HAP-1 (cell line): ENCODE results near the gene FBP1.

ENCODE experiments used
- DNase-seq, 2 experiments: peaks; one replicate each; pipeline ENCODE4 v3.0.0-alpha.2; 2016 to 2020; ENCODE audit warnings: low spot score in 2 of 2
- H3K27me3 ChIP-seq: fragments of 250-450 bp; sonication (Bioruptor Pico); 2 replicates; pipeline ENCODE4 v1.5.1; 2020; ENCODE audit warnings: low read depth, mild to moderate bottlenecking, moderate library complexity
- H3K36me3 ChIP-seq: fragments of 250-450 bp; sonication (Bioruptor Pico); replicated peaks from 2 replicates; pipeline ENCODE4 v1.5.1; 2020; ENCODE audit warnings: mild to moderate bottlenecking
- H3K4me1 ChIP-seq: fragments of 250-450 bp; sonication (Bioruptor Pico); 2 replicates; pipeline ENCODE4 v1.5.1; 2020; ENCODE audit warnings: mild to moderate bottlenecking
- H3K4me3 ChIP-seq: fragments of 250-450 bp; sonication (Bioruptor Pico); 2 replicates; pipeline ENCODE4 v1.5.1; 2020; ENCODE audit warnings: mild to moderate bottlenecking, moderate library complexity
- H3K9me3 ChIP-seq: fragments of 250-450 bp; sonication (Bioruptor Pico); 2 replicates; pipeline ENCODE4 v1.5.1; 2020; ENCODE audit warnings: mild to moderate bottlenecking, moderate library complexity
- in situ Hi-C: fragments of 300-500 bp; cut with MboI; formaldehyde crosslinking; loops from 3 replicates; pipeline ENCODE4 v1.14.3; 2020; ENCODE audit warnings: low sequenced_read_pairs, inconsistent platforms, mixed read lengths

Gene FBP1

DNA sequence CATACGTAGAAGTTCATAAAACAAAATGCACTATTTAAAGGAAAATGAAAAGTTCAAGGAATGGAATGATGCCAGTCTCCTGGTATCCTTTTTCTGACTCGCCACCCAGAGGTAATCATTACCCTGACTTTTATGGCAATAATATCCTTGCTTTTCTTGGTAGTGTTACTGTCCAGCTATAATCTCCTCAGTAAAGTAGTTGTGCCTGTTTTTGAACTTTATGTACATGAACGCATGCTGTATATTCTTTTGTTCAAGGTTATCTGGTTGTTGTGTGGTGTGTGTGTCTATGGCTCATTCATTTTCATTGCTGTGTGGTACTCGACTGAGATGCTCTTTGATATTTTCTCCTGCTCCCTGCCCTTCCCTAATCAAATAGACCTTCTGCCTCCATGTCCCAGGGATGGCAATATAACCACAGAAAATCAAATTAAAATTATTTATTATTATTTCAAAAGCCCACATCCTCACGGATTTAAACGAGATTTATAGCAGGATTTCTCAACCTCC, 29.2 kb upstream of the FBP1 start:
- no peak overlapping the region for H3K4me3 ChIP-seq
- in situ Hi-C loops, result no loop called here

DNA sequence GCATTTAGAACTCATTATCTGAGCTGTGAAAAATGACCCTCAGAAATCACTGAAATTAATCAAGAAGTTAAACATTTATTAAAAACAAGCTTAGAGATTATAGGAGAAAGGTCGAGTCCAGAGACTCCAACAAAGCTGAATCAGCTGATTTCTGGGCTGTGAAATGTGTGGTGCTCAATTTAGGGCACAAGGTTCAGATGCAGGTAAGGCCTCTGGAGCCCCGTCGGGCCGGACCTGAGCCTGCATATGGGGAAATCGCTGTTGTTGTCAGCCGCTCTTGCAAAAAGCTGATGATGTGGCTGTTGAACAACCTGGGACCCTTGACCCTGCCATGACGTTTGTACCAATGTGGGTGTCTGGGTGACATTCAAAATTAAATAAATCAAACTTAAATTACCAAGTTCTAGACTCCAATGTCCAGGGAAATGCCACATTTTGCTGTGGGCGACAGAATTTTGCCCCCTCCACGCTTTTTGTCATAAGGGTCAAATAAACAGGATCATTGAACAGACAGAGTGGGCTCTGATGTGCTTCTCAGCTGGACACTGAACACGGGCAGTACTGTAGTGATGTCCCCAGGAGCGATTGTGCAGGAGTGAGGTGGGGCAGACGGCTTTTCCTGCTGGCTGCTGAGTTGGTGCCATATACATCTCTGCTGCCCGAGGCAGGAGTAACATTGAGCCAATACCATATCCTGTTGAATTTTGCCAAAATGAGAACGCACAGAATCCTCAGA, 27.2 kb upstream of the FBP1 start:
- DNase-seq, result no peak
- H3K27me3 ChIP-seq, result no peaks in the 10 kb centered on the region
- no peak overlapping the region for H3K4me3 ChIP-seq
- in situ Hi-C loops, result no loop called here
- H3K9me3 ChIP-seq, result 0 out of 2 replicates have a peak, but pooled peaks cover 3% of the 10 kb centered on the region
- H3K4me1 ChIP-seq, result peaks cover 4% of the 10 kb centered on the region
- no peaks in the 10 kb centered on the region for H3K36me3 ChIP-seq

More for the DNA sequence above, 29.2 kb upstream of the FBP1 start:
- Histone ChIP-seq H3K27me3 (no peaks in the 10 kb centered on the region), H3K4me1 (peaks cover 4% of the 10 kb centered on the region), H3K9me3 (0 out of 2 replicates have a peak, but pooled peaks cover 3% of the 10 kb centered on the region), H3K36me3 (no peaks in the 10 kb centered on the region)
- no peak for DNase-seq

DNA sequence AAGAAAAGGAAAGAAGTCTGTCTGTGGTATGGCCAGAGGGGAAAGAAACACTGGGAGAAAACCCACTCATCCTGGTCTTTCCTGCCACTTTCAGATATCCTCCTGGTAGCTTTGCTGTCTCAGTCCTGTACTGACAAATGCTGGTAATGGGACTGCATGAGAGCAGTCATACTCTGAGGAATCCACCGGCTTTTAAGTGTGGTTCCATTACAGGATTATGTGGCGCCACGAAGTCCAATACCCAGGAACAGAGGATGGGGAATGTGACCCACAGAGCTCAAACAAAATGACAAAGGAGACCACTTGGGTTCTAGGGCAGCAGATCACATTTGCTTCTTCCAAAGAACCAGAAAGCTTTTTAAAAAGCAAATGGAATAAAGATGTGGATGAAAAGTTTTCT, 26.3 kb upstream of the FBP1 start:
- in situ Hi-C loops, result no loop called here
- peaks cover 4% of the 10 kb centered on the region for H3K4me1 ChIP-seq
- H3K4me3 ChIP-seq, result no peak overlapping the region
- no peak for DNase-seq
- H3K36me3 ChIP-seq, result no peaks in the 10 kb centered on the region
- no peaks in the 10 kb centered on the region for H3K27me3 ChIP-seq
- H3K9me3 ChIP-seq, result no peaks in the 10 kb centered on the region

DNA sequence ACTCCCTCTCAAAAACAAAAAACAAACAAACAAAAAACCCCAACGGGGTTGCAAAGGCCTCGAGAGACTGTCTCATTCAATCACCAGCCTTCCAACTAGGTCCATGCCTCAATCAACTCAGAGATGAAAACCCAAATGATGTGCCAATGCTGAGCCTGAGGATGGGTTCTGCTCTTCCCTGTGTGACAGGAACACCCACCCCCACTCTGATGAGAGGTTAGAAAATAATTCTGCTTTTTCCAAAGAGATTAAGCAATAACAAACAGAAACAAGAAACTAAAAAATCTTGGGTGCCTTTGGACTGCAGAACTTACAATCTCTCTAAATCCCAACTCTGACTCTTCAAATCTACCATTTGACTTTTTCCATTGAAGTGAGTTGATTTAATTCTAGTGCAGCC, 25.5 kb upstream of the FBP1 start:
- DNase-seq, result no peak
- in situ Hi-C loops, result no loop called here
- H3K27me3 ChIP-seq, result no peaks in the 10 kb centered on the region
- H3K4me1 ChIP-seq, result peaks cover 4% of the 10 kb centered on the region
- no peaks in the 10 kb centered on the region for H3K36me3 ChIP-seq
- no peaks in the 10 kb centered on the region for H3K9me3 ChIP-seq
- H3K4me3 ChIP-seq, result no peak overlapping the region

DNA sequence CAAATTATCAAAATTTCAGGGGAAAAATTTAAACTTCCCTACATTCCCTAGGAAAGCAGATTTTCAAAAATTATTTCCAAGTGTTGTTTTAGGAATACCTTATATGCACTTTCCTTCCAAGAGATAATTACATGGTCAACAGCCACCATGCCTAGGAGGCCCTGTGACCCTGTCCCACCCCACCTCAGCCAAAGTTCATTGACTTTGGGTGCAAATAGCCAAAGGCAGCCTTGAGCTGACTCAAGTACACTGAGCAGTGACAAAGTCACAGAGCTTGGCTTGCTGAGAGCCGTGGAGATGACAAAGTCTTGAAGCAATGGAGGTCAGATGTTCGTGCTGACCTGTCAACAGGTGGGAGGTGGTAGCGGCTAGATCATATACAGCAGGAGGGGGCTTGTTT, 24.3 kb upstream of the FBP1 start:
- in situ Hi-C loops, result no loop called here
- H3K4me3 ChIP-seq, result no peak overlapping the region

DNA sequence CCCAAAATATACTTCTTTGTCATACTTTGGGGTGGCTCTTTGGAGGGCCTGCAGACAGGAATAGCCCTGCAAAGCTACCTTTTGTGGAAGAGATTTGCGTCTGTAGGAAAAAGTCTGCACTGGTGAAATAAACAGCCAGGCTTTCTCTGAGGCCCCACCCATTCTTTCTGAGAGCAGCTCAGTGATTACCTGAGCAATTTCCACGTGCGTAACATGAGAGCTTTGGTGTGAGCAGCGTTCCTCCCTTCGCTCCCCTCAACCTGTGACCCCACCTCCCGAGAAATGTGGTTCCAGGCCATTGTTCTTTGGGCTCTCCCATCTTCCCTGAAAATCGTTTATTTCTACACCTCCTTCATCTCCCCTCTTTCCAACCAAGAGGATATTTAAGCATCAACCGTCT, 23.8 kb upstream of the FBP1 start:
- H3K4me1 ChIP-seq, result peaks cover 4% of the 10 kb centered on the region
- H3K27me3 ChIP-seq, result no peaks in the 10 kb centered on the region
- in situ Hi-C loops, result no loop called here
- no peaks in the 10 kb centered on the region for H3K9me3 ChIP-seq
- H3K36me3 ChIP-seq, result no peaks in the 10 kb centered on the region
- no peak for DNase-seq
- H3K4me3 ChIP-seq, result no peak overlapping the region

More for the DNA sequence above, 24.3 kb upstream of the FBP1 start:
- no peak for DNase-seq
- no peaks in the 10 kb centered on the region for H3K9me3 ChIP-seq
- no peaks in the 10 kb centered on the region for H3K36me3 ChIP-seq
- peaks cover 4% of the 10 kb centered on the region for H3K4me1 ChIP-seq
- no peaks in the 10 kb centered on the region for H3K27me3 ChIP-seq

DNA sequence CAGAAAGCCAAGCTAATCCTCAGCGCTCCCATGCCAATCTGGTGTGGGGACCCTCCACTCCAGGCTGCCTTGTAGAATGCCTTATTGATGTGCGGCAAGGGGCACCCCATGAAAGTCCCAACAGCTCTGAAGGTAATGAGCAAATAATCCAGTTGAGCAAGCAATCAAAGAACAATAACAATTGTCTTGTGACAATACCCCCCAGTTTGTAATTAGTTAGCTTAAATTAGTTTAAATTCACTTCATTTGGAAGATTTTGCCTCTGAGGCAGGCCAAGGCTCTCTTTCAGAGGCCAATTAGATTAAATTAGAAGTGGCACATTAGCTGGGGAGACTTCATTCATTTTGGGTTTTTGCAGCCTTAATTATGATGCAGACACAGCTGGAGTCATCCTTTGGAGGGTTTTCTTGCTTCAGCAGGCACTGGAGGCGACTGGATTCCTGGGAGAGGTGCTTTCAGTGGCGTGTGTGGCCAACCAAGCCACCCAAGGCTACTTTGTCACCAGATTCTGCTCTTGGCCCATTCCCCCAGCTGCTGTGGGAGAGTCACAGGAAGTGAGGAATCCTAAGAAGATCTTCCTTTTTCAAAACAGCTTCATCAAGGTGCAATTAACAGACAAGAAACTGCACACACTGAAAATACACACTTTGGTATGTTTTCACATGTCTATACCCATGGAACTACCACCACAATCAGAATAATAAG, 17.9 kb upstream of the FBP1 start:
- Histone ChIP-seq H3K27me3 (no peaks in the 10 kb centered on the region), H3K36me3 (no peaks in the 10 kb centered on the region), H3K4me3 (no peak overlapping the region), H3K4me1 (no peaks in the 10 kb centered on the region; the same call in 1 of the 2 replicates), H3K9me3 (no peaks in the 10 kb centered on the region)
- no peak for DNase-seq
- in situ Hi-C loops, result no loop called here

DNA sequence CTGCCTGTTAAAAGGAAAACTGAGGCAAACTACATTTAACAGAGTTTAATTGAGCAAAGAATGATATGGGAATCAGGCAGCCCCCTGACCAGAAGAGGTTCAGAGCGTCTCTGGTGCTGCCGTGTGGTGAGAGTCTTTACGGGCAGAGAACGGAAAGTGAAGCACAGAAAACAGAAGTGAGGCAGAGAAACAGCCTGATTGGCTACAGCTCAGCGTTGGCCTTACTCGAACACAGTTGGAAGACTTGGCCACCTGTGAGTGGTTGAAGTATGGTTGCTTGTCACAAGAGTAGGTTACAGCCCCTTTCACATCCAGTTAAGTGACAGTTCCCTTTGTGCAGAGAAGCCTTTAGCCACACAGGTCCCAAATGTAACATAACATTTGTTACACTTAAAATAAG, 16.9 kb upstream of the FBP1 start:
- Histone ChIP-seq H3K4me1 (no peaks in the 10 kb centered on the region; the same call in 1 of the 2 replicates), H3K36me3 (no peaks in the 10 kb centered on the region), H3K9me3 (no peaks in the 10 kb centered on the region), H3K4me3 (no peak overlapping the region), H3K27me3 (no peaks in the 10 kb centered on the region)
- no peak for DNase-seq
- in situ Hi-C loops, result no loop called here

- no peaks in the 10 kb centered on the region for H3K36me3 ChIP-seq
- in situ Hi-C loops, result no loop called here
- no peaks in the 10 kb centered on the region for H3K27me3 ChIP-seq
- no peak for DNase-seq
- H3K9me3 ChIP-seq, result no peaks in the 10 kb centered on the region
- no peak overlapping the region for H3K4me3 ChIP-seq
- H3K4me1 ChIP-seq, result no peaks in the 10 kb centered on the region; the same call in 1 of the 2 replicates
These were observed 16.4 kb upstream of the FBP1 start for GRCh38 chr9:94655739-94656138.

DNA sequence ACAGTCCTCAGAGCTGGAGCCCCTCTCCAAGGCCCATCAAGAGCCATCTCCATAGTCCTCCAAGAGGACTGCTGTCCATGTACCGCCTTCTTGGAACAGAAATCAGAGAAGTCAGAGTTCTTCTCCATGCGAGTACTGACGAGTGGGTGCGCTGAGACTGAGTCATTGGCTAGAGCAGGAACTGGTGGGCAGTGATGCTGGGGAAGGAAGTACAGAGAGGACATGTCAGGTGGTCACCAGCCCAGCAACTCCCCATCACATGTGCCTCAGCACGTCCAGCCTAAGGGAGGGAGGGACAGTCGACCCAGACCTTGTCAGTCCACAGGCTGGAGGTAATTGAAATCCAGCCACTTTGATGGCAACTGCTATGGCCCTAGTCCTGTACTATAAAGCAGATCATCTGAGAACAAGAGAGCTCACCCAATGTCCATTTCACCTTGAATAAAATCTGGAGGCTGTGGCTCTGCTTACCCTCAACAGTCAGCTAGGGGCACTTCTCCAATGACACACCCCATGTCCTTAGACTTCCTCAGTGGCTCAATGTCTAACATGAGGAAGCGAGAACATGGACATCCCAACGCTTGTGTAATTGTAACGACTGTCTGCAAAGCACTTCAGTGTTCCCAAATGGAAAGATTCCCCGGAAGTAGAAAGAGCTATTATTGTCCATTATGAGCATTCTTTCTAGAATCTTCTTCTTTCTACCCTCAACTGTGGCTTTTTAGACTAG, 15.0 kb upstream of the FBP1 start:
- DNase-seq, result no peak
- H3K4me1 ChIP-seq, result no peaks in the 10 kb centered on the region; the same call in 1 of the 2 replicates
- H3K4me3 ChIP-seq, result no peak overlapping the region
- H3K36me3 ChIP-seq, result no peaks in the 10 kb centered on the region
- in situ Hi-C loops, result no loop called here
- H3K27me3 ChIP-seq, result no peaks in the 10 kb centered on the region
- no peaks in the 10 kb centered on the region for H3K9me3 ChIP-seq

- in situ Hi-C loops, result no loop called here
- no peaks in the 10 kb centered on the region; the same call in 1 of the 2 replicates for H3K4me1 ChIP-seq
- DNase-seq, result no peak
- H3K4me3 ChIP-seq, result no peak overlapping the region
- H3K9me3 ChIP-seq, result no peaks in the 10 kb centered on the region
- no peaks in the 10 kb centered on the region for H3K36me3 ChIP-seq
- H3K27me3 ChIP-seq, result no peaks in the 10 kb centered on the region
These were observed 11.6 kb upstream of the FBP1 start for GRCh38 chr9:94650949-94651348.

DNA sequence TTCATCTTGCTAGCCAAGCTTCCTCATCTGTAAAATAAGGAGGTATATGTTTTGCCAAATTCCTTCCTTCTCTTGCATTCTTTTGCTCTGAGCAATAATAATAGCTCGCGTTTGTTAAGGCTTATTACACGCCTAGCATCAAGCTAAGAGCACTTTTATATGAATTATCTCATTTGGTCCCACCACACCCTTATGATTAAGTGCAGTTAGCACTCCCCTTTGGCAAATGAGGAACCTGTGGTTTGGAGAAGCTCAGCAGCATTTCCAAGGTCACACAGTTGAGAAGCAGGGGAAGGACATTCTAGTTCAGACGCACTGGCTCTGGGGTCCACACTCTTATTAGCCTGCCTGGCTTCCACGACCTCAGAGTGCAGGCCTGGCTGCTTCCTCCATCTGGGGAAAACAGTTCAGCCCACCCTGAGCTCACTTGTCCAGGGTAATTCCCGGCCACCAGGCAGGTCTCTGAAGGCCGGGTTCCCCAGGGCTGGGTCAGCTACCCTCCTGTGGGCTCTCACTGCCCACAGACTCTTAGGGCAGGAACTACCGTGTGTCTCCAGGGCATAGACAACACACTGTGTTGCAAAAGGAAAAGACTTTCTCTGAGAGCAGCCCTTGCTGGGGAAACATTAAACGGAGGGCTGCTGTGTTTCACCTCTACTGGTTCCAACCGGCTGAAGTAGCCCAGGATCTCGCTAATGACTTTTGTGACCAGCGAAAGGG, 9.9 kb upstream of the FBP1 start:
- Histone ChIP-seq H3K4me3 (no peak overlapping the region), H3K36me3 (no peaks in the 10 kb centered on the region), H3K9me3 (no peaks in the 10 kb centered on the region), H3K4me1 (no peaks in the 10 kb centered on the region), H3K27me3 (no peaks in the 10 kb centered on the region)
- in situ Hi-C loops, result no loop called here
- DNase-seq, result no peak

- Histone ChIP-seq H3K36me3 (no peaks in the 10 kb centered on the region), H3K4me3 (no peak overlapping the region), H3K9me3 (no peaks in the 10 kb centered on the region), H3K27me3 (no peaks in the 10 kb centered on the region), H3K4me1 (no peaks in the 10 kb centered on the region)
- DNase-seq, result no peak
- in situ Hi-C loops, result no loop called here
These were observed 8.9 kb upstream of the FBP1 start for GRCh38 chr9:94648185-94648584.
